ENCODE measurements around the gene WASF2.

DNA sequence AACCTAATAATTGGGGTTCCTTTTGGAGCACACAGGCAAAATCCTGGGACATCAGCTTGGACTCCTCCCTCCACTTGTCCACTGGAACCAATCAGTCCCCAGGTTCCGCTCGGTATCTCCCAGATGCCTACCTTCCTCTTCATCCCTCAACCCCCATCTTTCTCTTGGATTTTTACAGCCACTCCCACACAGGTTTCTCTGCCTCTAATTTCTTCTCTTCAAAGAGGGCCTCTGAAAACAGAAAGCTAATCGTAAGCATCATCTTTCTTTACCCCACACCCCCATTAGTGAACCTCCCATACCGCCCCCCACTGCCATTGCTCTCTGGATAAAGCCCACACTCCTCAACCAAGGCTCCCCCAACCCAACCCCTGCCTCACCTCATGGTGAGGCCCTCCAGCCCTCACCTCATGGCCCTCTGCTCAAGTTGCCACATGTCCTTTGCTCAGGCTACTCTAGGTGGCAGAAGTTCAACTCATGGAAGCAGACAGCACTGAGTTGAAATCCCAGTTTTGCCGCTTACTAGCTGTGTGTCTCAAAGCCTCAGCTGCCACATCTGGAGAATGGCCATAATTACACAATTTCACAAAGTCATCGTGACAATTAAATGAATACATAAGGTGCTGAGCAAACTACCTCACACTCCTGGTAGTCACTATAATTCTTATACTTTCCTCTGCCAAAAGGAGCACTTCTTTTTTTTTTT is 18.1 kb upstream of the WASF2 start:
- TF ChIP-seq, protein P1, sequence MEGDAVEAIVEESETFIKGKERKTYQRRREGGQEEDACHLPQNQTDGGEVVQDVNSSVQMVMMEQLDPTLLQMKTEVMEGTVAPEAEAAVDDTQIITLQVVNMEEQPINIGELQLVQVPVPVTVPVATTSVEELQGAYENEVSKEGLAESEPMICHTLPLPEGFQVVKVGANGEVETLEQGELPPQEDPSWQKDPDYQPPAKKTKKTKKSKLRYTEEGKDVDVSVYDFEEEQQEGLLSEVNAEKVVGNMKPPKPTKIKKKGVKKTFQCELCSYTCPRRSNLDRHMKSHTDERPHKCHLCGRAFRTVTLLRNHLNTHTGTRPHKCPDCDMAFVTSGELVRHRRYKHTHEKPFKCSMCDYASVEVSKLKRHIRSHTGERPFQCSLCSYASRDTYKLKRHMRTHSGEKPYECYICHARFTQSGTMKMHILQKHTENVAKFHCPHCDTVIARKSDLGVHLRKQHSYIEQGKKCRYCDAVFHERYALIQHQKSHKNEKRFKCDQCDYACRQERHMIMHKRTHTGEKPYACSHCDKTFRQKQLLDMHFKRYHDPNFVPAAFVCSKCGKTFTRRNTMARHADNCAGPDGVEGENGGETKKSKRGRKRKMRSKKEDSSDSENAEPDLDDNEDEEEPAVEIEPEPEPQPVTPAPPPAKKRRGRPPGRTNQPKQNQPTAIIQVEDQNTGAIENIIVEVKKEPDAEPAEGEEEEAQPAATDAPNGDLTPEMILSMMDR (IDR thresholded peaks at IDR 0.05), result no peak
- TF ChIP-seq POLR2A (IDR thresholded peaks at IDR 0.05), result no peak
